ENCODE measurements around the gene MYOCD.

- TF ChIP-seq SP1 (IDR thresholded peaks at IDR 0.05) (no peak), ARNT (IDR thresholded peaks at IDR 0.05) (no peak), FOXK2 (IDR thresholded peaks at IDR 0.05) (no peak), BHLHE40 (IDR thresholded peaks at IDR 0.05; ENCODE audit: borderline replicate concordance) (no peak), TARDBP (IDR thresholded peaks at IDR 0.05) (no peak), FOXM1 (IDR thresholded peaks at IDR 0.05; ENCODE audit: borderline replicate concordance) (no peak), NFRKB (IDR thresholded peaks at IDR 0.05) (no peak)
- TF ChIP-seq, protein P1, sequence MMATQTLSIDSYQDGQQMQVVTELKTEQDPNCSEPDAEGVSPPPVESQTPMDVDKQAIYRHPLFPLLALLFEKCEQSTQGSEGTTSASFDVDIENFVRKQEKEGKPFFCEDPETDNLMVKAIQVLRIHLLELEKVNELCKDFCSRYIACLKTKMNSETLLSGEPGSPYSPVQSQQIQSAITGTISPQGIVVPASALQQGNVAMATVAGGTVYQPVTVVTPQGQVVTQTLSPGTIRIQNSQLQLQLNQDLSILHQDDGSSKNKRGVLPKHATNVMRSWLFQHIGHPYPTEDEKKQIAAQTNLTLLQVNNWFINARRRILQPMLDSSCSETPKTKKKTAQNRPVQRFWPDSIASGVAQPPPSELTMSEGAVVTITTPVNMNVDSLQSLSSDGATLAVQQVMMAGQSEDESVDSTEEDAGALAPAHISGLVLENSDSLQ (IDR thresholded peaks at IDR 0.05): no peak
Observed at GRCh38 chr17:12806630-12807029, 140.9 kb downstream of the MYOCD start.
